ENCODE data around the gene COL26A1.
"Not testable (repeated sequence)": the region's sequence is repeated elsewhere in the genome, so short reads cannot be mapped to it uniquely, and the experiment has no call there.

The COL26A1 gene

DNA sequence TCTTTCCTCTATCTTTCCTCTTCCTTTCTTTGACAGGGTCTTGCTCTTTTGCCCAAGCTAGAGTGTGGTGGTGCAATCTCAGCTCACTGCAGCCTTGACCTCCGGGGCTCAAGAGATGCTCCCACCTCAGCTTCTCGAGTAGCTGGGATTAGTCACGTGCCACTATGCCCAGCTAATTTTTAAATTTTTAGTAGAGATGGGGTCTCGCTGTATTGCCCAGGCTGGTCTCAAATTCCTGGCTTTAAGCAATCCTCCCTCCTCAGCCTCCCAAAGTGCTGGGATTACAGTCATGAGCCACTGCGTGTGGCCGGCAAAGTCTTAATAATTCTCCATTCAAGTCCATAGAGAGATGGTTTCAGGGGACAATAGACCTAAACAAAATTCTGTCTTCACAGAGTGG, 40.2 kb downstream of the COL26A1 start:
- DNase-seq = no peak

DNA sequence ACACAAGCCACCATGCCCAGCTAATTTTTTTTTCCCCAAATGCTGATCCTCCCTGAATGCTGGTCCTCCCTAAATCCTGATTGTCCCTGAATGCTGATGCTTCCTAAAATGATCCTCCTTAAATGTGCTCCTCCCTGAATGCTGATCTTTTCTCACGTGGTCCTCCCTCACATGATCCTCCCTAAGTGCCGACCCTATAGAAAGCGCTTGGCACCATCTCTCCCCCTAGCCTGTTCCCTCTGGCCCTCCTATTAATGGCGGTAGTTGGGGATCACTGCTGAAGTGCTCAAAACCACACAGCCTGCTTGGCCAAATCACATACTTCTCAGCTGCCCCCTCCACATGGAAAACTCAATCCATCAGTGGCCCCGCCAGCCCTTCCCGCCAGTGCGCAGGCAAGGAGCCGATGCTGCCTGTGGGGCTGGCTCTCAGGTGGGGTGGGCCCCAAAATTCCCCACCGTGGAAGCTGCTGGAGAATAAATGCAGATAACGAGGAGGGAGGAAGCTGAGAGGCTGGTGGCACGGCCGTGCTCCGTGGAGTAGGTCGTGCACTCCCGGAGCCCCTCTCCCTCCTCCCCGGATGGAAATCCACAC, 42.9 kb downstream of the COL26A1 start:
- DNase-seq = no peak

DNA sequence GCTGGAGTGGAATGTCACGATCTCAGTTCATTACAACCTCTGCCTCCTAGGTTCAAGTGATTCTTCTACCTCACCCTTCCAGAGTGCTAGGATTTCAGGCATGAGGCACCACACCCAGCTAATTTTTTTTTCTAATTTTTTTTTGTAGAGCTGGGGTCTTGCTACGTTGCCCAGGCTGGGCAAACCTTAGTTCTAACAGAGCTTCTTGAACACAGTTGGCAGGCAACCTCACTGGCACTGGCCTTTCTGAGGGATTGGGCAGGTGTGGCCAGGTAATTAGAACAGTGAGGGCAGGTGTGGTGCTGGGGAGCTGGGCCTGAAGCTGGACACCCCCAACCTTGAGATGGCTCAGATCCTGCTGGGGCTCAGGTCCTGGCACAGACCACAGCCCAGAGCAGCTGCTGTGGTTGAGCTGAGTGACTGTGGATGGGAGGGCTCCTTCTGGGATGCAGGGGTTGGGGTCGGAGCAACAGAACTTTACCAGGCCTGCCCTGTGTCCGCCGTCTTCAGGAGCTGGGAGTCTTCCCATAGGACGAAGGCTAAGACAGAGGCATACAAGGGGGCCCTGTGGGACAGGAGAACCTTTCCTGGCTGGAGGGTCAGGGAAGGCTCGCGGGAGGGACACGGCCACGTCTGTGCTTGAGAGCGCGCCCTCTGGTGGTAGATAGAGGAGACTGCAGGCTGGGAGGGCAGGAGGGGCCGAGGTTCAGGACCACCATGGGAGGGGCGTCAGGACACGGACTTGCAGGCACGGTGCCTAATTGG, 48.2 kb downstream of the COL26A1 start:
- no peak for DNase-seq

DNA sequence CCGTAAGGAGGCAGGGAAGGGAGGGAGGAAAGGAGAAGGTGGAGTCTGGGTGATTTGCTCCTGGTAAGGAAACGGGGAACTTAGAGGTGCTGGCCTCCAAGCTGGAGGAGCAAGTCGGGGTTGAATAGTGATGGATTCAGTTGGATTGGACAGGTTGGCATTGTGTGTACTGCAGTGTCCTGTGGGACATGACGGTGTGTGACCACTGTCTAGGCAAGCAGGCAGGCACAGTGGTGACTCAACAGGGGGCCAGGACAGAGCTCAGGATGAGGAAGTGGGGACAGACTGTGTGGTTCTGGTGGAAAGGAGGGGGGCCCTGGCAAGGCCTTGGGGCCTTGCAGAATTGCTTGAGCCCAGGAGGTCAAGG, 48.8 kb downstream of the COL26A1 start:
- peak; percentile 45 to 50 for DNase-seq

DNA sequence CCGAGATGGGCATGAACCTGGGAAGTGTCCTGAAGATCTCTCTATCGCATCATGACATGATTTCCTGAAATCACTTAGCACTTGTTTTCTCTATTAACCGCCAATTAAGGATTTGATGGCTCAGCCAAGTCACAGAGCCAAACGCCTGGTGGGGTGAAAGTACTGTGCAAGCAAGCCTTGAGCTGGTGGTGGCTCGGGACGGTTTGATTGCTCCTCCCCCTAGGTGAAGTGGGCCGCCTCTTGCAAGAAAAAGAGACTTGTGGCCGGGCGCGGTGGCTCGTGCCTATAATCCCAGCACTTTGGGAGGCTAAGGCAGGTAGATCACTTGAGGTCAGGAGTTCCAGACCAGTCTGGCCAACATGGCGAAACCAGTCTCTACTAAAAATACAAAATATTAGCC, 50.3 kb downstream of the COL26A1 start:
- DNase-seq = no peak

DNA sequence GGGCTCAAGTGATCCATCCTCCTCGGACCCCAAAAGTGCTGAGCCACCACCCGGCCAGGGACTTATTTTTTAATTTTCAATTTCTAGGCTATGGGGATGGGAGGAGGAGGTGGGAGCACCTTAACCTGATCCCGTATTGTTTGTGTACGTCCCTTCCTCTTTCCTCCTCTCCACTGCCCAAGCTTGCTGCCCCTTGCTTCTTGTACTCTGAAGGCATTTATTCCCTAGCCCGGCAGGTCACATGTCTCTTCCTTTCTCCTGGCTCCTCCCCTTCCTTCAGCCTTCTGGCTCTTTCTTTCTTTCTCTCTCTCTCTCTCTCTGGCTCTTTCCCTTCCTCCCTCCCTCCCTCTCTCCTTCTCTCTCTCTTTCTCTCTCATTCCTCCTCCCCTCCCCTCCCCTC, 56.0 kb downstream of the COL26A1 start:
- no peak for DNase-seq

DNA sequence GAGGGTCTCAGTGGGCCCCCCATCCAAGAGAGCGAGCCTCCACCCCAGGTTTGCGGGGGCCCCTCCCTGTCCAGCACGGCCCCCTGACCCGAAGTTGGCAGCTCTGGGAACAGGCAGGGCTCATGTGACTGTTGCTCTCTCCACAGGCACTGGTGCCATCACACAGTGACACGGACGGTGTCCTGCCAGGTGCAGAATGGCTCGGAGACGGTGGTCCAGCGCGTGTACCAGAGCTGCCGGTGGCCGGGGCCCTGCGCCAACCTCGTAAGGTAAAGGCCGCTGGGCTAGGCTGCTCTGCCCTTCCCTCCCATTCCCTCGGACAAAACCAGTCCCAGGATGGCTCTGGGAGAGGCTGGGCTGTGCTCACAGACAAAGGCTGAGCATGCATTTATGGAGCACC, 57.2 kb downstream of the COL26A1 start:
- no peak for DNase-seq

DNA sequence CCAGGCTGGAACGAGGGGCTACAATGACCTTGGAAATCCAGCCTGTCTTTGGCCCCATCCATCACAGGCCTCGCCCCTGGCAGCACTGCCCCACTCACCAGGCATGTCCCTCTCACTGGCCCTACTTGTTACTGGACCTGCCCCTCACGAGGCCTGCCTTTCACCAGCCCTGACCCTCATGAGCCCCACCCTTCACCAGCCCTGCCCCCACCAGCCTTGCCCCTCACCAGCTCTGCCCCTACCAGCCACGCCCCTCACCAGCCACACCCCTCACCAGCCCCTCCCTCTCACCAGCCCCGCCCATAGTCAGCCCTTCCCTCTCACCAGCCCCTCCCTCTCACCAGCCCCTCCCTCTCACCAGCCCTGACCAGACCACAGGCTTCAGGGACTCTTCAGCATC, 57.8 kb downstream of the COL26A1 start:
- DNase-seq = no peak

DNA sequence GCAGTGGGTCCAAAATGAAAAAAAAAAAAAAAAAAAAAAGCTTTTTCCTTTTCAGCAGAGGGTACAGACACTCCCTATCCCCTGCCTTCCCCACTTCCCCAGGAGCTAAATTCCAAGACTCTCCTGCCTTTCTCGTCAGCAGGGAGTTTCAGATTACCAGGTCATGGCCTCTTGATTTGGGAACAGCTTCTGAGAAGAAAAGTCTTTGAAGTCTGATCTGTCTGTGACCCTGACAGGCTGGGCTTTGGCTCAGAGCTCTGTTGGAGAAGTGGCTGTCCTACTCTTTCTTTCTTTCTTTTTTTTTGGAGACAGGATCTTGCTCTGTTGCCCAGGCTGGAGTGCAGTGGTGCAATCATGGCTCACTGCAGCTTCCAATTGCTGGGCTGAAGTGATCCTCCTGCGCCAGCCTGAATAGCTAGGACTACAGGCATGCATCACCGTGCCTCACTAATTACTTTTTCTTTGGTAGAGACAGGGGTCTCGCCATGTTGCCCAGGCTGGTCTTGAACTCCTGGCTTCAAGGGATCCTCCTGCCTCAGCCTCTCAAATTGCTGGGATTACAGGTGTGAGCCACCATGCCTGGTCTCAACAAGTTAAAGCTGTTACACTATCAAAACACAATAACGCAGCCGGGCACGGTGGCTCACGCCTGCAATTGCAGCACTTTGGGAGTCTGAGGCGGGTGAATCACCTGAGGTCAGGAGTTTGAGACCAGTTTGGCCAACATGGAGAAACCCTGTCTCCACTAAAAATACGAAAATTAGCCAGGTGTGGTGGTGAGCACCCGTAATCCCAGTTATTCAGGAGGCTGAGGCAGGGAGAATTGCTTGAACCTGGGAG, 59.9 kb downstream of the COL26A1 start:
- no peak for DNase-seq

DNA sequence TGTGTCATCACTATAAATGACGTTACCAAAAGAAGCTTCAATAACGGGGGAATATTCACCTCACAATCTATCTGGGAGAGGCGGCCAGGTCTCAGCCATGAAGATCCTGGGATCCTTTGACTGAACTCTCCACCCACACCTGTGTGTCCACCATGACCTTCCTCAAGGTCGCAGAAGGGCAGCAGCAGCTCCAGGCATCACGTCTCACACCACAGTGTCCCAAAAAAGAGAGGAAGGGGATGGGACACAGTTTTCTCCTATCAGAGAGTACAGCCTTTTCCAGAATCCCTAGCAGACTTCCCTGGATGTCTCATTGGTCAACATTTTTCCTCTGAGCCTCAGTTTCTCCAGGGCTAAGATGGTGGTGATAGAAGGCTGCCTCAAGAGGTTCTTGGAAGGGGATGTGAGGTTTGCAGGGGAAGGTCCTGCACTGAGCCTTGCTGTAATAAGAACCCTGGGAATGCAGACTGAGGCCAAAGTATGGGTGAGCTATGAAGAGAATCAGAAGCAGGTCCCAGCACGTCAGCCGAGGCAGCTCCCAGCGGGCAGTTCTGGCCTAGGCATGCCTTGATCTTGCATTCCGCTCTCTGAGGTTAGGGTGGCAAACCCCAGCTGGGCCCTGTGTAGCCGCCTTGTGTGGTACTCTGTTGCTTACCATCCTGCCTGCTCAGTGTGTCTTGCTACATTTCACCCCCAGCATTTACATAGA, 63.8 kb downstream of the COL26A1 start:
- DNase-seq = no peak

DNA sequence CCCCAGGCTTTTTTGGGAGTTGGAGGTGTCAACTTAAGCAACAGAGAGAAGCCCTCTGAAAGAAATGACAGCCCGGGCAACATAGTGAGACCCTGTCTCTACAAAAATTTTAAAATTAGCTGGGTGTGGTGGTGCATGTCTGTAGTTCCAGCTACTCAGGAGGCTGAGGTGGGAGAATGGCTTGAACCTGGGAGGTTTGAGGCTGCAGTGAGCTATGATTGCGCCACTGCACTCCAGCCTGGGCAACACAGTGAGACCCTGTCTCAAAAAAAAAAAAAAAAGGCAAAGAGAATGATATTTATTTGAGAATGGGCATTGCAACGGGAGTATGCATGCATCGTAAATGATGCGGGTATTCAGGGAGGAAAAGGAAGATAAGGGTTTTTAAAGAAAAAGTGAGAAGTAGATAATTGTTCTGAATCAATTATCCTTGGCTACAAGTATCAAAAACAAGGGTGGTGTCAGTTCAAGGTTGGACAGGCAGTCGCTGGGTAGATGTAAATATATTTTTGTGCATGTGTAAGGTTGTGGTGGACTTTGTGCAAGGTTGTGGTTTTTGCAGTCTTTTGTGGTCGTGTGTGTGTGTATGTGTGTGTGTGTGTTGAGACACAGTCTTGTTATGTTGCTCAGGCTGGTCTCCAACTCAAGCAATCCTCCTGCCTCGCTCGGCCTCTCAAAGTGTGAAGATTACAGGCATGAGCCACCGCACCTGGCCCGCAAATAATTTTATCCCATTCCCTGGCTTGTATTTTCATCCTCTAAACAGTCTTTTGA, 65.6 kb downstream of the COL26A1 start:
- no peak for DNase-seq

DNA sequence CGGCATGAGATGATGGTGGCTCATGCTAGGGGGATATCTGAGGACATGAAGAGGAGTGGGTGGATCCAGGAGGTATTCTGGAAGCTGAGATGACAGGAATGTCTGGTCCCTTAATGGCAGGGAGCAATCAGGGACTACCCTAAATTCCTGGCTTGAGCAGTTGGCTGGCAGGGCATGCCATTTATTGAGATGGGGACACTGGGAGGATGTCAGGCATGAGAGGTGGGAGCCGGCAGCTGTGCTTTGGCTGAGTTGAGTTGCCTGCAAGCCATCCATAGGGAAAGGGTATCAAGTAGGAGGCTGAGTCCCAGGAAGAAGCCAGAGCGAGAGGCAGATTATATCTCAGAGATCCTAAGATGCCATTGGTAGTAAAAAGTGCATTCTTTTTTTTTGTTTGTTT, 69.6 kb downstream of the COL26A1 start:
- no peak for DNase-seq

DNA sequence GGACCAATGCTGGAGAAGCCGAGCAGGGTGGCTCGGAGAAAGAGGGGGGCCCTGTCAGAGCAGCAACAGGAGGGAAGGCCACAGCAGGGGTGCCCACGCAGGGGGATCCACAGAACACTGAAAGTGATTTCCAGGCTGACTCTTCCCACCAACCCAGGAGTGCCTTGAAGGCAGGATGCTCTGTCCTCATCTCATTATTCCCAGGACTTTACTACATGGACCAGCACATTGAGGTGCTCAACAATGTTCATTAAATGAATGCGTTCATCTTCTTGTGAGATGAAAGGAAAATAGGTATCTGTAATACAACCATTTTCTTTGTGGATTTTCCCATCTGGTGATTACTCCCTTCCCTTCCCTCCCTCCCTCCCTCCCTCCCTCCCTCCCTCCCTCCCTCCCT, 71.0 kb downstream of the COL26A1 start:
- no peak for DNase-seq

DNA sequence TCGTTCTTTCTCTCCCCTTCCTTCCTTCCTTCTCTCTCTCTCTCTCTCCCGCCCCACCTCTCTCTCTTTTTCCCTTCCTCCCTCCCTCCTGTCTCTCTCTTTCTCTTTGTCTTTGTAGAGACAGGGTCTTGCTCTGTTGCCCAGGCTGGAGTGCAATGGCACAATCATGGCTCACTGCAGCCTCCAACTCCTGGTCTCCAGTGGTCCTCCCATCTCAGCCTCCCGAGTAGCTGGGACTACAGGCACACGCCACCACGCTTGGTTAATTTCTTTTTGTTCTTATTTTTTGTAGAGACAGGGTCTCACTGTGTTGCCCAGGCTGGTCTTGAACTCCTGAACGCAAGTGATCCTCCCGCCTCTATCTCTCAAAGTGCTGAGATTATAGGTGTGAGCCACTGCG, 71.5 kb downstream of the COL26A1 start:
- DNase-seq = not testable (repeated sequence)

DNA sequence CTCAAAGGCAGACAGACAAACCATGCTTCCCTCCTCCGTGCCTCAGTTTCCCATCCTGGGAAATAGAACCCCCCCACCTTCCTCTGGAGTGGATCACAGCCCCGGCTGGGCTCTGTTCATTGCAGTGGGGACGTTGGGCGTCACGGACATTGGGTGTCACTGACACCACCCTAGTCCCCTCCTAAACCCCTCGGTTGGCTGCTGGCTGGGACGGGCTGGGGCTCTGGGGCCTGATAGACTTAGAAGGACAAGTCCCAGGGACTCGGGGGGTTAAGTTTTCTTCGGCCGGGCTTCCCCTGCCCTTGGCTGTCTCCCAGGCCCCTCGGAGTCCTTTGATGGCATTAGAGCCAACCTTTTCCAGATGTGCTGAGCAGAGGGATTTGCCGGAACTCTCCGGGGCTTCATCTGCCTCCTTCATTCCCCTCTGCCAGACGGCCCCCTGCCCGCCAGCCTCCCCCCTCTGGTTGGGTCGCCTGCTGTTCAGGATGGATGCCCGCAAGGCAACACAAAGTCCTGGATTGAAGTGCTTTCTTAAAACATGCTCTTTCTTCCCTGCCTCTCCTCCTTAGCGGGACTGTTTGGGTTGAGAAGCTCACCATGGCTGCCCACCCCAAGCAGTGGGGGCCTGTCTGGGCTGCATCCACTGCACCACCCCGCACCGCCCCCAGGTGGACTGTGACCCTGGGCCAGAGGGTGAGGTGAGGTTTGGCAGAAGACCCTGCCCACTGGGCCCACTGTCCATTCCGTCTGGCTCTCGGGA, 73.0 kb downstream of the COL26A1 start:
- DNase-seq = no peak

DNA sequence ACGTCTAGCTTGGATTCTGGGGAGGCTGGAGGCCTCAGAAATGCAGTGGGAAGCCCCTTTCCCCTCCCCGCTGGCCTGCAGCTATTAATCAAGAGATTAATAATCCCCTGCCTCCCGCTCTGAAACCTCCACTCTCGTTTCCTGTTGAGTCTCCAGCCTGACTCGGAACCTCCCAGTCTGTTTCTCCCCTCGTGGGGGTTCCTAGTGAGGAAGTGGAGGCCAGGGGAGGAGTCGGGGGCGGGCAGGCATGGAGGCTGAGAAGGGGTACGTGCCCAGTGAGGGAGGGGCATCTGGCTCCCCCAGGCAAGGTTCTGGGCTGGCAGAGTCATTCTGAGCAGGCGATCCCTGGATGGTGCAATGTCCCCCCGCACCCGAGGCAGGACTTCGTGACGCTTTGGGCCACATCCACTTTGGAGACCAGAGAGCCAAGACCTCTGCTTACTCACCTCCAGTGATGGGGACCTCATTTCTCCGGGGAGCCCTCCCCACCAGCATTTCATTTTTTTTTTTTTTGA, 73.6 kb downstream of the COL26A1 start:
- no peak for DNase-seq

DNA sequence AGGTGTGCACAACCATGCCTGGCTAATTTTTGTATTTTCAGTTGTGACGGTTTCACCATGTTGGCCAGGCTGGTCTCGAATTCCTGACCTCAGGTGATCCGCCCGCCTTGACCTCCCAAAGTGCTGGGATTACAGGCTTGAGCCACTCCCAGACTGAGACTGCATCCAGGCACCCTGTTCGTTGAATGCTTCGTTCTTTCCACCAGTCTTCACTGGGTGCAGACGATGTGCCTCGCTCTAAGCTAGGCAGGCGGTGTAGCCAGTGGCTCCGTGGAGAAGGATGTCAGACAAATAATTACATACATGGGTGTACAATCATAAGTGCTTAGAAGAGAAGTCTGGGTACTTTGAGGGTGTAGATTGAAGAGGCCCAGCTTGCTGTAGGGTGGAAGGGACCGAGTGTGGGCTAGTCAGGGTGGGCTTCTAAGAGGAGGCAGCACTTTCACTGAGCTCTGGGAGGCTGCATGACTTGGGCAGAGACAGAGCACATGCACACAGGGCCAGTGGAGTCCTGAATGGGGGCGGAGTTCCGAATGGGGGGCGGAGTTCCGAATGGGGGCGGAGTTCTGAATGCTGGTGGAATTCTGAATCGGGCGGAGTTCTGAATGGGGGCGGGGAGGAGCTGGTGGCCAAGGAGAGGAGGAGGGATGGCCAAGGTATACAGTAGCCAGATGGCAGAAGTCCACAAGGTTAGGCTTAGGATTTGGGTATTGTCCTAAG, 74.3 kb downstream of the COL26A1 start:
- no peak for DNase-seq

DNA sequence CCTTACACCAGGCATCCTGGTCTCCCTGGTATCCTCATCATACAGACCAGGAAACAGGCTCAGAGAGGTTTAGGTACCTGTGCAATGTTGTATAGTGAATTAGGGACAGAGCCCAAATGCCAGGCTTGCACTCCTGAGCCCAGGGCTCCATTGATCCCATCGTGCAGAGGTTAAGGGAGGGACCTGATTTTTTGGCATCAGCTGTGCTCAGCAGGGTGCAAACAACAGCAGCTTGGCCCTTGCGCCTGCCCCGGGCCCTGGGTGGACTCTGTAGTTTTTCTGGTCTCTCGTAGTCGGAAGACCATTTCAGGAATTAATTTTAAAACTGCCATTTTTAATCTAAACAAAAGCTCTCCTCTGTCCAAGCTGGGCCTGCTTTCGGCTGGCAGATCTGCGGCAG, 79.2 kb downstream of the COL26A1 start:
- DNase-seq = no peak

DNA sequence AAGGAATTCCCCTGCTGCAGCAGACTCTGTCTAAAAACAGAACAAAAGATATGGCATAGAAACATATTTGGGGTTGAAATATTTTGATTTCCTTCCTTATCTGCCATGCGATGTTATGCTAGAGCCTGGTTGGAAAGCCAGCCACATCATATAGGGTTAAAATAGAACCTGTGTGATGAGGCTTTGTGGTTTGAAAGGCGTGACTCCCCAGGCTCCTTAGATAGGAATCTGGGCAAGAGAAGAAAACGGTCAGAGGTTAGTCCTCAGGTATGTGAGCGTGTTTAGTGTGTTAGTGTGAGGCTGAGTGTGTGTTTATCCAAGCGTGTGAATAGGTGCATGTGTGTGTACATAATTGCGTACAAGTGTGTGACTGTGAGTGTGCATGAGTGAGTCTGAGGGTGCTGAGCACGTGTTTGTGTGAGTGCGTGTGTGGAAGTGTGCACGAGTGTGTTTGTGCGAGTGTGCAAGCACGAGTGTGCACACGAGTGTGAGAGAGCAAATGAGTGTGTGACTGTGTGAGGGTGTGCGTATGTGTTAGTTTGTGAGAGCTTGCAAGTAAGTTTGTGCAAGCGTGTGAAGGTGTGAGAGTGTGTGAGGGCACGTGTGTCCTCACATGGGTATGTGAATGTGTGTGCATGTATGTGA, 79.9 kb downstream of the COL26A1 start:
- no peak for DNase-seq

DNA sequence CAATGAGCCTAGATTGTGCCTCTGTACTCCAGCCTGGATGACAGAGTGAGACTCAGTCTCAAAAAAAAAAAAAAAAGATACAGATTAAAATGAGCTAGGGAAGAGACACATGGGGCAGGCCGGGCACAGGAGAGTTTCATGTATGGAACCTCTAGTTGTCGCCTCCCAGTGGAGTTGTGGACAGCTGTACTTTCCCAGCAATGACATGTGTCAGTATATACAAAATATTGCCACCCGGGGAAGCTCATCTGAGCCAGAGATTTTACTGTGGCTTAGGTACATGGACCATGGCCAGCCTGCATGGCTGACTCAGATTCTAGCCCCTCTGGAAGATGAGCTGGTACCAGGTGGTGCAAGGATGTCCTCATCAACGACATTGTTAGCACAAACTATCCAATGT, 87.4 kb downstream of the COL26A1 start:
- DNase-seq = no peak

Measured in AML-193 (cell line).